Fibroblast of the conjunctiva (primary cell): ENCODE data around the gene CALML3.

Experiments used
- DNase-seq: peaks from one replicate; pipeline ENCODE4 v3.0.0-alpha.2; 2010; ENCODE audit warnings: low read depth

CALML3 gene

DNA sequence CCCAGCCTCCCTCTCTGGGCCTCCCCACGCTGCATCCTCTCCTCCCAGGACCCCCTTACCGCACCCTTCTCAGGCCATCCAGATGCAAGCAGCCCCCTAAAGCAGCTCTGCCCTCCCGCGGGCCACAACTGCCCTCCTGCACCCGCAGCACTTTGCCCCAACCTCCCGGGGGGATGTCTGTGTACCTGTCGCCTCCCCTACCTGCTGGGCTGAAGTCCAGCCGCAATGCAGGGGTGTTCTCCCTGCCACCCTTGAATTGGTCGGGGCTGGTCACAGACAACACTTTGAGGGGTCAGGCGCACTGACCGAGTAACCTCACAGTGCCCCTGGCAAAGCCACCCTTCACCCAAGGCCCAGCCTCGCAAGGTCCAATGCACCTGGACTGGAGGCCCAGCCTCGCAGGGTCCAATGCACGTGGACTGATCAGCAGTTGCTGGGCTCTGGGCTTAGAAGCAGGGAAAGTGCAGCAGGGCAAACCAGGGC, 17.1 kb upstream of the CALML3 start:
- no peak for DNase-seq

DNA sequence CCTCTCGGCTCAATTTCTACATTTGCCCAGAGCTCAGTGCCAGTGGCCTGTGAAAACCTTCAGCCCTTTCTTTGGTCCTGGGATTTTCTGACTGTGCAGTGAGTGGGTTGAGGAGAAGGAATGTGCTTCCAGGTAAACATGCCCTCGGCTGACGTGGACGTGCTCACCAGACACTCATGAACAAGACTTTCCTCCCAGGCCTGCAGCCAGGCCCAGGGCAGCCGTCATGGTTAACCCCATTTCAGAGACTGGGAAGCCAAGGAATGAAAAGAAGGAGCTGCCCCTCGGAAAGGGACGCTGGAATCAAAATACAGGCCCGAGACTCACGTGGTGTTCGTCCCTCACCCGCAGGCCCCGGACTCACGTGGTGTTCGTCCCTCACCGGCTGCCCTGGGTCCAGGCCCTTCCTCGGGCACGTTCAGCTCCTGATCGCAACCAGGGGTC, 16.6 kb upstream of the CALML3 start:
- DNase-seq: no peak

DNA sequence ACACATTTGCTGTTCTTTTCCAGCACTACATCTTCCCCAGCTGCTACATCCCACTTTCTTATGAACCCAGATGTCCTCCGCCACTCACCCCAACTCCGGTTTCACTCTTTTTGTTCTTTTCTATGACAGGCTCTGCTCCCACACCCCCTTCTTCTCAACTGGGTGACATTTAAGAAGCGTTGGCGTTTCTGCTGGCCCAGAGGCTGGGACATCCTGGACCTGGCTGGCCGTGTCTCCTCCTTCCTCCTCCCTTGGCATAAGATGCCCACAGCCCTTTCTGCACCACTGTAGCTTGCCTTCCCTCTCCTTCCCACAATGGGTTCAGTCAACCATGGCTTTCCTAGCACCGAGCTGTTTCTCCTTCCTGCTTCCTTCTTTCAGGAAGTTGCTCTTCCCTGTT, 16.0 kb upstream of the CALML3 start:
- DNase-seq: no peak

DNA sequence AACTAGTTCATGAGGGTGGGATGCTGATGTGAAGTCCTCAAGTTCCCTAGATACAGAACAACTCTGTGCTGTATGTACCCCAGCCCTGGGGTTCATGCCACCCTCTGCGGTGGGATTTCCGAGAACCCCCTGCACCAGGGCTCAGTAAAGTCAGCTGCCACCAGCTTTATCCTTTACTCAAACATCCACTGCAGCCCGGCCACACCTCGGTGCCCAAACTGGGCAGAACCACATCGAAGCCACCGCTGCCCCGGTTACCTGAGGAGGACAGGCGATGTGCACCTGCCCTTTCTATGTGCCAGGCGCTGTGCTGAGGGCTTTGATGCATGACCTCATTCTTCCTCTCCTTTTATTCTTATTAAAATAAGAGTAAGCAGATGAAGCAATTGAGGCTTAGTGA, 15.5 kb upstream of the CALML3 start:
- DNase-seq: no peak

DNA sequence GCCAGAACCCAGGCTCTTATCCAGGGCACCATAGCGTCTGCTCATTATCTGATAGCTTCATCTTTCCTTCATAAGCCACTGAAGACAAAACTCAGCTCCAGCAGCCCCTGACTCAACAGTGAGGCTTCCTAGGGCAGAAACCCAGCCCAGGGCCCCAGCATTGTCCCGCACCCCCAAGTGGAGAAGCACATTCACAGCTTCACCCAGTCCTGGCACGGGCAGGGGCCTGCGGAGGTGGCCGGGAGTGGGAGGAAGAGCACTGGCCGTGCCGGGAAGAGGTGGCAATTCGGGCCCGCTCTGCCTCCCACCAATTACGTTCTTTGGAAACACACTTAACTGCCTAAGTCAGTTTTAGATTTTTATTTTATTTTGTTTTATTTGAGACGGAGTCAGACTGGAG, 15.1 kb upstream of the CALML3 start:
- DNase-seq: no peak

DNA sequence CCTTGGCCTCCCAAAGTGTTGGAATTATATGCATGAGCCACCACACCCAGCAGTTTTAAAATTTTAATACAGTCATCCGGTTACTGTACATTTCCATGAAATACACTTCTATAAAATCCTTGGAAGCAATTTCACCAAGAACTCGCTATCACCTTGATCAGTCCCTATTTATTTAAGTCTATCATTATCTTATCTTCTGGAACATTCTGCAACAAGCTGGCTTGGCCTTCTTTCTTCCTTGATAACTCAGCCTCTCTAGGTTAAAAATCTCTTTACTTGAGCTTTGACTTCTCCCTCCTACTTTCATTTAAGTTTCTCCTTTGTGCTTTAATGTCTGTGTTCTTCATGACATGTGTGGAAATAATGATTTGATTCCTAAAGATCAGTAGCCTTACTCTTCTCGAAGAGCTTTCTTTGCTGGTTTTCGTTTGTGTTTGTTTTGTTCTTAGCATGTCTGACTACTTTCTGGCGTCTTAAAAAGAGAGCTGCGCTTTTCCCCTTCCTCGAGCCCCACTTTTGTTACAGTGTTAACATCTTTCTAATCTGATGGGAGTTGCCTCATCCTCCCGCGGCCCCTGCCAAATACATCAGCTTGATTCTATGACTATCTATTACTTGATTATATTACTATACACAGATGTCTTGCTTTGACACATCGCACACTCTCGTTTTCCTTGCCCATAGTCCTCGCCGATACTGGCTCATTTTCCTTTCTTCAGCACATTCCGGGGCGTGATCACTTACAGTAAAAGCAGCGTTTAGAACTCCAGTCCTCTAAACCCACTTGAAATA, 14.3 kb upstream of the CALML3 start:
- DNase-seq: no peak

DNA sequence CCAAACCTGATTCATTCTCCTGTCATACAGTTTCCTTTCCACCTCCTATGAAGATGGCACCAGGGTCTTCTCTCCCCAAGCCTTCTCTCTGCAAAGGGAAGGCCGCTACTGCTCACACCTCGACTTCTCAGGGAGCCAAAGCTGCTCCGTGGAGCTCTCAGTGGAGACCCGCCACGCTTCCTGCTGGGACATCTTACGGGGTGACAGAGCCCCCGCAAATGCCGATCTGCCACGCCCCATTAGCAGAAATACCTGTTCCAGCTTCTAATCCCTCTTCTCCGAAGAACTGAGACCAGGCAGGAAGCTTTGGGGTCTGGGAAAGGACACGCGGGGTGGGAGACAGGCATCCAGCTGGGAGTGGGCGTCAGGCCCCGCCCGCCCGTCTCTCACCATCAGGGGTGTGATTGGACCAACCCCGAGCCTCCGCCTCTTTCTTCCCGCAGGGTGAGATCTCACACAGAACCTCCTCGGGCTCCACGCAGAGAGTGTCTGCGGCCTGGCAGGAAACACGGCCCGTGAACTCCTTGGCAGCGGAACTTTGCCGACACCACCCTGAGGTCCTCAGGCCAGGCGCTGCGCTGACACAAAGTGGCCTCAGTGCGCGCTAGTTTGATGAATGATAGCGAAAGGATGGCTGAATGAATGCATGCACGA, 13.4 kb upstream of the CALML3 start:
- no peak for DNase-seq

DNA sequence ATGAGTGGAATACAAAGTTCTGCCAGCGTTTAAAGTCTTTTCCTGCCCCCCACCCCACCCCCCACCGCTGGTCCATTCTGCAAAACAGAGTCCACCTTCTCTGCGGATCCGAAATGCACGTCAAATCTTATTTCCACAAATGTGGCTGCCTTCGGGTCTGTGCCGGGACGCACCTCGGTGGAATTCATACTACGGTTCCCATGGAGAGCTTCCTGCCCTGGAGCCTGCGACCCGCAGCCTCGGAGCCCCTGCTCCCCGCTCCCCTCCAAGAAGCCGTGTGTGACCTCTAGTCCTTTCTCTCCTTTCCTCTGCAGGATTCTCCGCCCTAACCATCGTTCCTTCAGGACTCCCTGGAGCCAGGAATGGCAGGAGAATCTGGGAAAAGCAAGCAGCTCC, 12.9 kb upstream of the CALML3 start:
- DNase-seq: no peak

DNA sequence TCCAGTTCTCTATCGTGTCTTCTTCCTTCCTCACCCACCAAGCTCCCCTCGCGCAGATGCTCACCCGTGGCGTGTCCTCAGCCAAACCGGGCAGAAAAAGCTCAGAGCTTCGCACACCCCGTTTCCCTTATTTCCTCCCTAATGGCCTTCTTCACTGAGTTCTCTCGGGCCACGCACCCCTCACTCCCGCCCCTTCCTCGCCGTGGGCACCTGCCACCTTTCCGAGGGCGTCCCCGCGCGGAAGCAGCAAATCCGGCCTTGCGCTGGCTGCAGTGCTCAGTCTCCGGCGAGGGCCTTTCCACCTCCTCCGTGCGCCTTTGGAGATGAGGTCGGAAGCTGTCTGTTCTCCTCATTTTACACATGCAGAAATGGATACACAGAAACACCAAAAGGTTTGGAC, 12.4 kb upstream of the CALML3 start:
- no peak for DNase-seq

DNA sequence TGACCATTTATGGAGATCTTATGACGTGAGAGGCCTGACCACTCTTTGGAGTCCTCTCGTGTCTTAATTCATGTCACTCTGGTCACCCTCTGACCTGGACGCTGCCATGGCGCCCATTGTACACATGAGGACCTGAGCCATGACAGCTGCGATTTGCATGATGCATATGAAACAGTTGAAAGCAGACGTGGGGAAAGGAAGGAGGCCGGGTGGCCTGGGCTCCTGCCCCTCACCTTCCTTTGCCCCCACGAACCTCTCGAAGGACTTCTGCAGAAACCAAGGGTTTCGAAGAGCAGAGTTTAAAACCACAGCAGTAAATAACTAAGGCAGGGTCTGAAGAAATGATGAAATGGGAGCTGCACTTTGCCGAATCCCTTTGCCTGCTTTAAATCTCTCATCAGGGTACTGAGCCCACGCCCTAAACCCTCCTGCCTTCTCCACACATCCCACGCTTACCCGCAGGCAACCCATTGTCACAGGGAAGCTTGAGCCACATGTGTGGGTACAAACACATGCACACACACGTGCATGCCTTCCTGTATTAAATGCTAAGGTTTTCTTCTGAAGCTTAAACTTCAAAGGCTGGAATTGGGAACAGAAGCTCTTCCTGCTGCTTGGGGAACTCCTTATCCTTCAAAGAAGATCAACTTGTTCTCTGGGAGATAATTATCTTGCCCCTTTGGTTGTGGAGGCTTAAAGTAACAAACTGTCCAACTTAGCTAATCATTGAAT, 11.7 kb upstream of the CALML3 start:
- DNase-seq: no peak

DNA sequence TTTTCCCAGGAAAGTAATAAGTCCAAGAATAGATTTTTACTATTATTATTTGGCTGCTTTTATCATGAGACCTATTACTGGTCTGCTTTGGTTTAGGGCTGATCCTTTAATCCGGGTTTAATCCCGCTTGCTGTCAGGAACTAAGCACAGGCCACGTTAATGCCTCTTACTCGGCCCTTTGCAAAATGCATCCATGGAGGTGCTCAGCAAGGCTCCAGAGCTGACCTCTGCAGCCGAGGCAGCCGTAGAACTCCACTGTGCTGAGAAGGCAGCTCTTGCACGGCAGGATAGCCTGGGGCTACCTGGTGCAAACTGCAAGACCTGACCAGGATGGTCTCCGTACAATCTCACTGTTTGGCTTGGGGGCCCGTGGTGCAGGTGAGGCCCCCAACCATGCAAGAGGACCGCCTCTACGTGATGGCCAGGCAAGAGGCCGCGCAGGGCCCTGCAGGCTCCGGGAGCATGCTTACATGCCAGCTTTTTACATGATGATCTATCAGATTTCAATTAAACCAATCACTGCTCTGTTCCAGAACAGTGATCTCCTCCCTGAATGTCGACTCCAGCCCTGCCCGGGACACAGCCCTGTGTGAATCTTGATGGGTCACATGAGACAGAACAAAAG, 10.4 kb upstream of the CALML3 start:
- no peak for DNase-seq

DNA sequence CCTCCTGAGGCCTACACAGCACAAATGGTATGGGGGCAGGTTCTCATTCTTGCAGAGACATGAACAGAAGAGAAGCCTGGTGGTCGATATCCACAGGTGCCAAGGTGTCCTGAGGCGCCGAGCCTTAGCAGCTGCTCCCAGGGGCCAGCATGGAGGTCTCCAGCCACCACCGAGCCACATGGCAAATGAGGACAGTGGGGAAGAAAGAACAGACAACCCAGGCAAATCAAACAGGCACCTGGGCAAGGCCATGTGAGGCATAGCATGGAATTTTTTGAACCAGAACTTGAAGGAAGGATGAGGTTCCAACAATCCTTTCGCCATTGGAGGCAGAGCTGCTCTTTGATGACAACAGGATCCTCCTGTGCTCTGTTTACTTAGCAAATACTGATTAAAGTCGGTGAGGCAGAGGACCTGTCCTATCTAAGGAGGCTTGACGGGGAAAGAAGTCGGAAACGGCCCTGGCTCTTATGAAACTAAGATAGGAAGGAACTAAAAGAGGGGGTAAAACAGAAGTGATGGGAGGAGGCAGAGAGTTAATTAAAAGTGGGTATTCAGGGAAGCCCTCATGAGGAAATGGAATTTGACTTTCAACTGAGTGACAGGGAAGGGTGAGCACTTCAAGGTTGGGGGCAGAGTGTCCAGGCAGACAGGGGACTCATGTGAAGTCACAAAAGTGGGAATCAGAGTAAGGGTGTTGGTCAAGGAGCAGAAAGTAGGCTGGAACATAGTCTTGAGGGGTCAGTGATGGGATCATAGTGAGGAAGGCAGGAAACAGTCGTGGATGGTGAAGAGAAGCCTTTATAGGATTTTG, 8.6 kb upstream of the CALML3 start:
- DNase-seq: no peak

DNA sequence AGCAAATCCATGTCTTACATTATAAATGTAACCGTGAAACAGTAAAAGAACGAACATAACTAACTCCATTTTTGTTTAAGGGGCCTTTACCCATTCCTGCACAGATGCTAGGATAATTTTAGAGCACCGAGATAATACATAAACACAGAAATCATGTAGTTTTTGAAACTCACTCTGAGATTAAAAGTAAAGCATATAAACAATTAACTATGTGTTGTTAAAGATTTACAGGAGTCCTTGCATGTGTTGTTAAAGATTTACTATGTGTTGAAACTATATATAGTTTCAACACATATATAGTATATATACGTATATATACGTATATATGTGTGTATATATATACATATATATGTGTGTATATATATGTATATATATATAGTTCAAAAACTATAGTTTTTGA, 7.2 kb upstream of the CALML3 start:
- no peak for DNase-seq

DNA sequence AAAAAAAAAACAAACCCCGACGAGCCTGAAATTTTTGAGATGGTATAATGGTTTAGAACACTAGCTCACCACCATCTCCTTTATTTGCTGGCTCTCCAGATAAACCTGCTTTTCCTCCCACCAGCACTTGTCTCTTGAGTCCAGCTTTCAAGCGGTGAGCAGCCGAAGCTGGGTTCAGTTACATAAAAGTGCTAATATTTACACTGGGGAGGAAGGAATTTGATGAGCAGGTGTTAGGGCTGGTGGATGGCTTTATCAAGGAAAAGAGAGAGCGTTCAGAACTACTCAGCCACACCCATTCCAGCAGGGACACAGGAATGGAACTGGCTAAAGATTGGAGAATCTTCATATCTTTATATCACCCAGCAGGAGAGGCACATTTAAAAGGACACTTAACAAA, 6.6 kb upstream of the CALML3 start:
- DNase-seq: no peak

DNA sequence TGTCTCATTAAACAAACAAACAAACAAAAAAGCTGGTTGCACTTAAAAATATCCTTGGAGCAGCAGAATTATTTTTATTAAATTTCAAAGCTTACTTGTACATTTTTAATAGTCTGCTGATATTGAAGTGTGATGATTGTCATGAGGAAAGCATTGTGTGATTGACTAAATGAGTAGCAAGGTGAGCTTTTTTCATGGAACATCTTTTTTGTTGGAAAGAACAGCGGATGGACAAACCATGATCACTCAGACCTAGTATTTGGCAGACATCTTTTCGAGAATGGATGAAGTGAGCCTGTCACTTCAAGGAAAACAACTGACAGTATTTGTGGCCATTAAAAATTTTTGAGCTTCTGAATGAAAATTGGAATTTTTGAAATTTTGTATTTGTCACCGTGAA, 5.7 kb upstream of the CALML3 start:
- no peak for DNase-seq

DNA sequence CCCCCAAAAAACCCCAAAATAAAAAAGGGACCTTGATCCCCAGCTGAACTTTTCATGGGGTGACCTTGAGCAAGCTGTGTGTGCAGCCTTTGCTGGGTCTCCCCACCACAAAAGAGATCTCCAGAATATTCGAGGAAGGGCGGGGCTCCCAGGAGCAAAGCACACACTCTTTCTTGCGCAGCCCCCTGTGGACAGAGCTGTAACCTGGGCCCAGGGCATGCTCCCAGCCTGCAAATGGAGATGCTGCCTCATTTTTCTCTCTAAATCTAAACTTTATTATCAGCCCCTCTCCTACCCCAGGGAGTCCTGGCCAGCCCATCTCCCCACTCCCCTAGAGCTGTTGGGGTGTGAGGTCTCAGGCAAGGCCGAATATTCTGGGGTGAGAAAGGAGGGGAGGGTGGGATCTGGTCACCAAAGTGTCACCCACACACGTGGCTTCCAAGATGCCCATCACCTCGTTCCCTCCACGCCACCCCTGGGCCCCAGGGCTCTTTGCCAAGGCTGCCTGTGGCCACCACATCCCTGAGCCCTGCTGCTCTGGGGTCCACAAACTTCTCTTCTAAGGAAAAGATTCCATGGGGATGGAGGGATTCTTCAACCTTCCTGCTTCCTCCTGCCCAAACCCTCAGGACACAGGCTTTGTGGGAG, 1.7 kb upstream of the CALML3 start:
- DNase-seq: no peak

DNA sequence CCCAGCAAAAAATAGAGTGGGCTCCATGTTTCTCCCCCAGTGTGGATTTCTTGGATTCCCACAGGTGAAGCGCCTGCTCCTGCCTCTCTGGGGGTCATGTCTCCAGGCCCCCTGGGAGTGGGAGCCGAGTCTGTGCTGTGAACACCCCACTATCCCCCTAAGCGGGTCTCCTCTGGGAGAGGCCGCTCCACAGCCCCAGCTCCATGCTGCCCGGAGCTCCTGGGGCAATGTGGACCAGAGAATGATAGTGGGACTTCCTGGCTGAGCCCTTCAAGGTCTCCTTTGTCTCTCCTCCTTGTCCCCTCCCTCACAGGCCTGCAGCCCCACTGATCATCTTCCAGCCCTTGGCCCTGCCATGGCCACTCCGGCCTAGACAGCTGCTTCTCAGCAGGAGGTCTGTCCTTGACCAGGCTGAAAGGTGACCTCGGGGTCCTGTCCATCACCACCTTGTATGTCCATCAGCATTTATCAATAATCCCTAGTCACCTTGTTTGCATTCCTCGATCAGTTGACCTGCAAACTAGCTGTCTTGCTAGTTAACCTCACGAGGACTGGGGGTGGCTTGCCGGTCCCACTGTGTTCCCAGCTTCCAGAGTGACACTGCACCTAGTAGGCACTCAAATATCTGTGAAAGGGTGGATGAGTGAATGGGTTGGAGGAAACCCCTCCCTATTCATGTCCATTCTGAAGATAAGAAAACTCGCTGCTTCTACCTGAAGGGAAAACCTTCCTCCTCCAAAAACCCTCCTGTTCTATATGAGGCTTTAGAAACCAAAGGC, 776 bp upstream of the CALML3 start:
- DNase-seq: no peak

DNA sequence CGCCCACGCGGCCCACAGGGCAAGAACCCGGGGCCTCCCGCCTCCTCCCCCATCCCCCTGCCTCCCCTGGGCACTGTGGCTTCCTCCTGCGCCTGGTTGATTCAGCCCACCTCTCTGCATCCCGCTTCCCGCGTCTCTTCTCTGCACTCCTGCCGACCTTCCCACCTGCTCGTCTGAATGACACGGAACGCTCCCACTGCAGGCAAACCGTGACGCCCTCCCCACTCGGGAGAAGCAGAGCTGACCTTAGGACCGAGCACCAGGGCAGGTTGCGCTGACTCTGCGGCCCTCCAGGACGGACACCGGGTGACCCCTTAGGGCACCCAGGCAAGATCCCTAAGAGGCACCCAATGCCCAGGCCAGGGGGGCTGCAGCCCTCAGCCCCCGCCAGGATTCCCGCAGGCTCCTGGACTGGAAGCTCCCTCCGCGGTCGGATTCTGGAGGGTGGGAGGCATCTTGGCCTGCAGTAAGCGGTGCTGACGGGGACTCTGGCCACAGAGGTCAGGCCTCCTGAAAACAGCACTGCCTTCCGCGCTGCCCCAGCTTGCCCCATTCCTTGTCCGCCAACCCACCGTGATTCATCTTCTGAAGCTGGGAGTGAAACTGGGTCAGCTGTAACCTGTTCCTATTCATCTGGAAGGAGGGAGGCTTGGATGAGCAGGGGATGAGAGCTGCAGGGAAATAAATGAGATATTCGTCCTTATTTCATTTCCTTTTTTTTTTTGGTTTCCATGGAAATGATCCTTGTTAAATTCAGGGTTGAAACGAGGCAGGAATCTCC, 990 bp downstream of the CALML3 start:
- no peak for DNase-seq

DNA sequence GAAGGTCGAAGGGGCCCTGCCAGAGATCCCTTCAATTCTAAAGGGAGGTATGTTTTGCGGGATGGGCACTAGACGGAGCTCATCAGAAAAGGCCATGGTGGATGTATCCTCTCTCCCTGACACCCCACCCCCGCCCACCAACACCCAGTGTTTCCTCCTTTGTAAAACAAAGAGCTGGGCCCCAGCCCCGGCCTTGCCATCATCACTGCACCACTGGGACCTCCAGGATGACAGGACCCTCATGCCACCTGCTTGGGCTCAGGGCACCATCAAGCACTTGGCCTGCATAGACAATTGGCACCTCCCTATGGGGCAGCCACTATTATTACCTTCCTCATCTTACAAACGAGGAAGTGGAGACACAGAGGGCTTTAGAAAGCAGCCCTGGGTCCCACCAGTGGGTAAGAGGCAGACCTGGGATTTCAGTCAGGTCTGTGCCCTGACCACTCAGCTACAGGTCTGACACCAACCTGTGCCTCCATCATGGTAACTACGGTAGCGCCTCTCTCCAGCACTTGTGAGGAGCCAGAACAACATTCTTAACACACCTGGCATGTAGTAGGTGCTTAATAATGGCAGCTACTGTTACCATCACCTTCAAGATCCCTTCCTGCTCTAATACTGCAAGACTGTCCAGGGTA, 2.0 kb downstream of the CALML3 start:
- DNase-seq: no peak
